Measurements from ENCODE around the gene MRPL58. TPM values are rescaled to one million over a fixed set of nuclear protein-coding genes. Genes with fewer than 3 reads are reported as not detected.
"Not testable (repeated sequence)": the region's sequence is repeated elsewhere in the genome, so short reads cannot be mapped to it uniquely, and the experiment has no call there.

Gene MRPL58
- total RNA-seq, 1 experiment from 2014 or later, result 41.0 TPM

- Mint-ChIP-seq H3K36me3 (ENCODE audit: insufficient read depth in 1 of 3, low read depth in 3 of 3) (no peaks in the 10 kb centered on the region), H3K9me3 (peaks cover 0 to 2% of the 10 kb centered on the region in 2 experiments; a peak in 1 of 5 replicates), H3K27ac (peak overlapping the region in 1 of 3 experiments; percentile 64; a peak in 1 of 7 replicates), H3K4me3 (no peak overlapping the region; a peak in 1 of 5 replicates), H3K4me1 (peaks cover 10 to 19% of the 10 kb centered on the region in 2 experiments), H3K27me3 (ENCODE audit: low read depth) (peaks cover 33% of the 10 kb centered on the region)
- Histone ChIP-seq H3K4me2 (ENCODE audit: insufficient read depth, insufficient read length, low read length) (no peak overlapping the region), H2BK15ac (ENCODE audit: low read depth, low read length) (no peak overlapping the region), H3K23ac (ENCODE audit: insufficient read length, low read depth, low read length) (no peak overlapping the region), H2BK20ac (ENCODE audit: low read depth, low read length, poor library complexity, severe bottlenecking) (no peak overlapping the region), H3K27ac (ENCODE audit: insufficient read length, low read depth, low read length) (no peak overlapping the region), H2AFZ (ENCODE audit: low read length) (no peak overlapping the region), H3K9me3 (ENCODE audit: control insufficient read depth, low read depth, low read length) (no peaks in the 10 kb centered on the region), H3K4me1 (ENCODE audit: insufficient read depth, low read length) (no peaks in the 10 kb centered on the region; the same call in 1 of the 2 replicates), H3K56ac (ENCODE audit: insufficient read length, low read depth, low read length) (no peak overlapping the region), H3T11ph (ENCODE audit: low read length) (no peak overlapping the region), H4K5ac (ENCODE audit: insufficient read length, low read depth, low read length) (no peak overlapping the region), H2AK5ac (ENCODE audit: insufficient read length, low read length) (no peak overlapping the region), H3K9ac (ENCODE audit: extremely low read depth, insufficient read length, low read length) (no peak overlapping the region), H2BK120ac (ENCODE audit: low read depth, low read length, poor library complexity, severe bottlenecking) (no peak overlapping the region), H3K14ac (ENCODE audit: insufficient read depth, low read length) (peak overlapping the region; percentile 36; the same call in 1 of the 2 replicates), H4K91ac (ENCODE audit: insufficient read length, low read depth, low read length) (no peak overlapping the region), H3K23me2 (ENCODE audit: insufficient read length, low read depth, low read length, poor library complexity, severe bottlenecking) (peaks cover 8% of the 10 kb centered on the region), H3K79me2 (ENCODE audit: insufficient read depth, low read length) (no peaks in the 10 kb centered on the region), H3K4ac (ENCODE audit: low read depth, low read length) (no peak overlapping the region), H2BK12ac (ENCODE audit: insufficient read length, low read depth, low read length) (no peak overlapping the region), H4K8ac (replicated peaks; ENCODE audit: insufficient read length, low read depth, low read length) (no peak overlapping the region), H3K18ac (ENCODE audit: insufficient read length, low read depth, low read length) (no peak overlapping the region), H2BK5ac (ENCODE audit: insufficient read length, low read length) (no peak overlapping the region), H3K27me3 (ENCODE audit: insufficient read depth, low read length) (peaks cover 15% of the 10 kb centered on the region), H4K20me1 (ENCODE audit: control insufficient read depth, insufficient read depth, insufficient read length) (peaks cover 3% of the 10 kb centered on the region), H3K79me1 (ENCODE audit: insufficient read depth, low read depth, low read length, poor library complexity, severe bottlenecking) (no peaks in the 10 kb centered on the region)
- no peak for DNase-seq
- no CpG with 5 or more reads among the region's 5 CpGs for WGBS (ENCODE audit: extremely low coverage, insufficient read length, low lambda C conversion rate)
- TF ChIP-seq CTCF (conservative IDR thresholded peaks at IDR 0.05), result no peak
These were observed 44.1 kb upstream of the MRPL58 start for GRCh38 chr17:74968361-74968780.

- not testable (repeated sequence) for H2AK5ac ChIP-seq (ENCODE audit: insufficient read length, low read length); H3K23ac ChIP-seq (ENCODE audit: insufficient read length, low read depth, low read length); H3K18ac ChIP-seq (ENCODE audit: insufficient read length, low read depth, low read length); H3K9me3 Mint-ChIP-seq; H3K36me3 Mint-ChIP-seq (ENCODE audit: insufficient read depth in 1 of 3, low read depth in 3 of 3); H4K91ac ChIP-seq (ENCODE audit: insufficient read length, low read depth, low read length); H3K4me1 ChIP-seq (ENCODE audit: insufficient read depth, low read length); H3K4me3 Mint-ChIP-seq; H3K14ac ChIP-seq (ENCODE audit: insufficient read depth, low read length); H2BK15ac ChIP-seq (ENCODE audit: low read depth, low read length); H3K23me2 ChIP-seq (ENCODE audit: insufficient read length, low read depth, low read length, poor library complexity, severe bottlenecking); H3K27ac ChIP-seq (ENCODE audit: insufficient read length, low read depth, low read length); DNase-seq; H2BK5ac ChIP-seq (ENCODE audit: insufficient read length, low read length); H3K27ac Mint-ChIP-seq; H3K79me1 ChIP-seq (ENCODE audit: insufficient read depth, low read depth, low read length, poor library complexity, severe bottlenecking); H2BK20ac ChIP-seq (ENCODE audit: low read depth, low read length, poor library complexity, severe bottlenecking); H3K9me3 ChIP-seq (ENCODE audit: control insufficient read depth, low read depth, low read length); H3K9ac ChIP-seq (ENCODE audit: extremely low read depth, insufficient read length, low read length); H4K5ac ChIP-seq (ENCODE audit: insufficient read length, low read depth, low read length); H4K8ac ChIP-seq (replicated peaks; ENCODE audit: insufficient read length, low read depth, low read length); H3K79me2 ChIP-seq (ENCODE audit: insufficient read depth, low read length); H3K4ac ChIP-seq (ENCODE audit: low read depth, low read length); H3T11ph ChIP-seq (ENCODE audit: low read length); H3K56ac ChIP-seq (ENCODE audit: insufficient read length, low read depth, low read length); H4K20me1 ChIP-seq (ENCODE audit: control insufficient read depth, insufficient read depth, insufficient read length); H2BK12ac ChIP-seq (ENCODE audit: insufficient read length, low read depth, low read length); H2AFZ ChIP-seq (ENCODE audit: low read length); H3K4me2 ChIP-seq (ENCODE audit: insufficient read depth, insufficient read length, low read length); H2BK120ac ChIP-seq (ENCODE audit: low read depth, low read length, poor library complexity, severe bottlenecking)
- Mint-ChIP-seq H3K4me1 (peaks cover 10 to 19% of the 10 kb centered on the region in 2 experiments), H3K27me3 (ENCODE audit: low read depth) (peaks cover 44% of the 10 kb centered on the region)
- peaks cover 19% of the 10 kb centered on the region for H3K27me3 ChIP-seq (ENCODE audit: insufficient read depth, low read length)
- no CpG with 5 or more reads among the region's 5 CpGs for WGBS (ENCODE audit: extremely low coverage, insufficient read length, low lambda C conversion rate)
These were observed 43.0 kb upstream of the MRPL58 start for GRCh38 chr17:74969501-74969900.
